Measurements from ENCODE around the gene LSAMP.
"Not testable (repeated sequence)": the region's sequence is repeated elsewhere in the genome, so short reads cannot be mapped to it uniquely, and the experiment has no call there.

LSAMP gene

DNA sequence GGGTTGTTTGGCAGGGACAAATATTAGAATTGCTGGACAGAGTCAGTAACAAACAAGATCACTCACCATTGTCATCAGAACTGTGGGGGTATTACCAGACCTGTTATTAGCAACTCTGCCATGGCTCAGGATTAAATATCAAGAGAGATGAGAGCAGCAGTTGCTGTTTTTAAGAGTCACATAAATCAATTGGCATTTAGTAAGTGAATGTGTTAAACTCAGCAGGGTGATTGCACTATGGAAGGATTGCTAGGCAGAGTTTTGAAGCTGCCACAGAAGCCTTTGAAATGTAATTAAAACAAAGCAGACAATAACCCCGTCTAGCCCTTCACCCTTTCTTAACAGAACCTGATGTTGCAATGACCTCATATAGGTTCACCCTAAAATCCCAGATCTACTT lies 583.2 kb downstream of the LSAMP start:
- no peak for FAIRE-seq

DNA sequence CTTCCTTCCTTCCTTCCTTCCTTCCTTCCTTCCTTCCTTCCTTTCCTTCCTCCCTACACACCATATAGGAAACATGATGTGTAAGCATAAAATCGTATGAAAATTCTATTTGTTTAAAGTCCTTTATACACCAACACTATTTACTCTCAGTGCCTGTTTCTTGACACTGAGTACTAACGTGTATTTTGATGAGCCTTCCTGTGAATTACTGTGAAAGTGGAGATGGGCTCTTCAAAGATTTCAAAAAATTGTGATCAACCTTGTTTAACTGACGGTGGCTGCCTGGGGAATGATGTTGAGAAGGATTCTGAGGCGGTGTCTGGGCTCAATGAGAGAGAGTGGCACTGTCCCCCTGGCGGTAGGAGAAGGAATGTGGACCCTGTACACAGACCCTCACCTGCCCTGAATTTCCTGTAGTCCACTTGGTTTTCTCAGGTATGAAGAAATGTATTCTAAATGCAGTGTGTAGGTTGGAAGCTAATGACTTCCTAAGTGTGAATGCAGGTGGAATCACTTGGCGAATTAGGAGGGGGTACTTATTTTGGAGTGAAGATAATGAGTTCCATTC lies 584.0 kb downstream of the LSAMP start:
- no peak for FAIRE-seq

GRCh38 chr3:115860766-115861165 lies 584.5 kb downstream of the LSAMP start:
- FAIRE-seq, result no peak

DNA sequence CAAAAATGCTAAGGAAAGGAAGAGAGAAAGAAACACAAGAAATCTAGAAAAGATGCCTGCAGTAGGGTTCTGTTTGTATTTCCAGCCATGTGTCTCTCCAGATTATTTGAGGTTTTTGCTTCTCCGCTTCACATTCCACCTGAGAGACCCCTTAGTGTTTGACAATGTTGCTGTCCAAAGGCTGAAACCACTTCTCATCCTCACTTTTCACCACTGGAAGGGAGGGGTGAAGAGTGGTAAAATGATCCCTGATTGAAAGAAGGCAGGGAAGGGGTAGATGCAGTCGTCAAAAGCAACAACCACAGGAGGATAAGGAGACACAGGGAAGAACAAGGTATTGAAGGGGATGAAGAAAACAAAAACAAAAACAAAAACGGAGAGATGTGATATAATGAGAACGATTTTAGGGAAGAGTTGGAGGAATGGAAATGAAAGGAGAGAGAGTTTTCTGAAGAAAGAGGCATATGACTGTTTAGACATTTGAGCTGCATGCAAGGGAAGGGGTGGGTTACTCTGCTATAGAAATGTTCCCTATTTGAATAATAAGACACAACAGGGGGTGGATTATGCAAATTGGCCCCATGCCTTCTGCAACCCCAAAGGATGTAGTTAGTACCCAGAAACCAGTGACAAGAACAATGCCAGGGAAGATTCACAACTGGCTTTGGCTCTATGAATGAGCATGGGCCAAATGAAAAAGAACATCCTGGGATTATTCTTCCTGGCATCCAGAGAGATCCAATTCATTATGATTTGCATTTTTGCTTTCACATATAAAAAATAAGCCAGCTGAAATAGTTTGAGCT lies 586.1 kb downstream of the LSAMP start:
- FAIRE-seq, result no peak

- FAIRE-seq, result no peak
Measured at GRCh38 chr3:115857518-115858136, 587.7 kb downstream of the LSAMP start.

DNA sequence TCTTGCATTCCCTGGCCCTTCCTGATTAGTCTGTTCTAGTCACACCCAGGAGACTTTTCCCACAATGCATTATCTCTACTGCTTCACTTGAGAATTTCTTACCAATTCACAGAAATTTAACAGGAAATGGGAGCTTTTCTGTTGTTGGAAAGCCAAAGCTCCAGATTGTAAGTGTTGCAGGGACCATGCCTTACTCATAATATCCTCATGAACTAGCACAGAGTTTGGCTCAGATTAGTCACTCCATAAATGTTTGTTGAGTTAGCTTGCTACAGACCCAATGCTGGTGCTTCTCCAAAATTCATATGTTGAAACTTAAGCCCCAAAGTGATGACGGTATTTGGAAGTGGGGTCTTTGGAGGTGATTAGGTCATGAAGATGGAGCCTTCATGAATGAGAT lies 589.4 kb downstream of the LSAMP start:
- FAIRE-seq, result no peak

GRCh38 chr3:115853104-115853503 lies 592.2 kb downstream of the LSAMP start:
- no peak for FAIRE-seq

- FAIRE-seq, result no peak
Measured at GRCh38 chr3:115852278-115852677, 593.0 kb downstream of the LSAMP start.

DNA sequence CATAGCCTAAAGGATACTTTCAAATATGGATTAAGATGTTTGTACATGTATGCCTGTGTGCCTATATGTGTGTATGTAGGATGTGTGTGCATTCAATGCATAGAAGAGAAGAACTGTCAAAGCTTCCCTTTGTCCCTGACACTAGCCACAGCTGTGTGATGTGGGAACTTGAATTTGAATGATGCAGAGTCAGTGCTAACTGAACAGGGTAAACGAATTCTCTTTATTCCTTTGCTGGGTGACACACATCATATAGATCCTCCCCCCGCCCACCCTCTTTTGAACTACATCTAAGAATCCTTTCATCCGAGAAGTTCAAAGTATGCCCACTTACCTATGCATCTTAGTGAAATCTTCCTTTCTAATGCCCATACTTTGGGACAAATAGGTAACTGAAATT lies 593.7 kb downstream of the LSAMP start:
- FAIRE-seq, result no peak

DNA sequence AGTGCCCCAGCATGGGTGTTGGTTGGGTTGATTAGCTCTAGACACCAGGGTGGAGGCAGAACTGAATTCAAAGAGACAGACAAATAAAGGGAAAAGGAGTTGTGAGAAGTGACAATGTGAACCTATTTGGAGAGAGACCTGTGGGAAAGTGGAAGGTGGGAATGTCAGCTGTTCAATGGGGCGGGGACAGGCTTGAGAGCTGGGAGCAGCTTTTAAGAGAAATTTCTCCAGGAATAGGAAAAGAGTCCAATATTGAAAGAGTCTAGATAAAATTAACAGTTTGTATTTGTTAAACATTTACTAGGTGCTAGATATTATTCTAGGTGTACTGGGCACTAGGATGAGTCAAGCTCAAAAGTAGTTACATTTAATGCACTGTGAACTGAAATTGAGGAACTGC lies 596.6 kb downstream of the LSAMP start:
- no peak for FAIRE-seq

- FAIRE-seq, result no peak
Measured at GRCh38 chr3:115845986-115846385, 599.3 kb downstream of the LSAMP start.

GRCh38 chr3:115844729-115845128 lies 600.6 kb downstream of the LSAMP start:
- FAIRE-seq, result not testable (repeated sequence)

DNA sequence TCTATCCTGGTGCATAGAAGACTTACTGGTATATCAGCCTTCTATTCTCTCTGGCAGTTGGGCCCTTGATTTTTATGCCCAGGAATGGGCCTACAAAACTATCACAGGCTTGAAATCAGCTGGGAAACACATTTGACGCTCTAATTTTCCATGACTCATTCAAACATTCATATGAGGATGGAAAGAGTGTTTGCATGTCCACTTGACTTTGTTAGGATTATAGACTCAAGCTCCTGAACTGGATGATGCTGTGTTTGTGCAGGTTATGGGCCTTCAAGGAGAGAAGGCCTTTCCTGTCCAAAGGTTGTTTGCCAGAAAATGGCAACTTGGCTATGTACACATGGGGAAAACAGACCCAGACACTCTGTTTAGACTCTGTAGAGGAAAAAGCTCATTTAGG lies 602.1 kb downstream of the LSAMP start:
- FAIRE-seq, result no peak

DNA sequence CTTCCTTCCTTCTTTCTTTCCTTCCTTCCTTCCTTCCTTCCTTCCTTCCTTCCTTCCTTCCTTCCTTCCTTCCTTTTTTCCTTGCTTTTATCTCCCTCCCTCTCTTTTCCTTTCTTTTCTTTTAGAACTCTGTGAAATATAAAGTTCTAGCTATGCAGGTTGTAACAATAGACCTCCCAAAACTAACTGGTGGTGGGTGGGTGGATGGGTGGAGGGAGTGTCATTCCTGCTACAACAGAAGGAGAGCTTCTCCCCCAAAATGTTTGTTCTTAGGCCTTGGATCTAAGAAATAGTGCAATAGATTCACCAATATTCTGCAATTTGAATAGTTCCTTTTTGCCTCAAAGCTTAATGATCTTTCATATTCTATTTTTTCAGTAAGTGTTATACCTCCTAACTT lies 606.0 kb downstream of the LSAMP start:
- FAIRE-seq, result no peak

GRCh38 chr3:115838786-115839185 lies 606.5 kb downstream of the LSAMP start:
- FAIRE-seq, result no peak

DNA sequence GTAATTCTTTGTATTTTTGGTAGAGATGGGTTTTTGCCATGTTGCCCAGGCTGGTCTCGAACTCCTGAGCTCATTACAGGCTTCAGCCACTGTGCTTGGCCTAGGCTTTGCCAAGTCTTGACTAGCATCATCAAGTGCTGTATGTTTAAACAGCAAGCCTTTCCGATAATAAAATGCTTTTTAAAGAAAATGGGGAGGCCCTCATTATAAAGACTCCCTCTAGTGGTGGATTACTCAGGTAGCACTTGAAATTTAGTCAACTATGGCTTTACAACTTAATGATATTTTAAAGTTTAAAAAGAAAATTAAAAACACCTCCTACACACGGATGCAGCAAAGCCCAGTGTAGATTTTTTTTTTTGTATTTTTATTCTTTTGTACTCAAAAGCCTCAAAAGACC lies 608.3 kb downstream of the LSAMP start:
- no peak for FAIRE-seq

DNA sequence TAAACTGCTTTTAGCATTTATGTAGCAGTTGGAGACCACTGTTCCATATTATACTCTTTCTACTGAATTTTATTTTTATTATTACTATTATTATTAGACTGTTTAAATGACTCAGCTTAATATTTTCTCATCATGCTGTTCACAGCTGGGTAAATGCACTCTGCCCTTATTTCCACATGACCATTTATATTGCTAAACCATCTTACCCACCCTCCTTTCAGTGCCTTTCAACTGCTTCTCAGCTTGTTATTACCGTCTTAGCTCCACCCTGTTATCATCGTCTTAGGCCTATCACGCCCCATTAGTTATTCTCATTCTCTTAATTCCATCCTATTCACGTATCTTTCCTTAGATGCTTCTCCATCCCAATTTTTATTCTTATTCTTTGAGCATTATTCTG lies 609.3 kb downstream of the LSAMP start:
- no peak for FAIRE-seq

GRCh38 chr3:115834068-115834467 lies 611.2 kb downstream of the LSAMP start:
- no peak for FAIRE-seq

GRCh38 chr3:115833074-115833473 lies 612.2 kb downstream of the LSAMP start:
- no peak for FAIRE-seq

DNA sequence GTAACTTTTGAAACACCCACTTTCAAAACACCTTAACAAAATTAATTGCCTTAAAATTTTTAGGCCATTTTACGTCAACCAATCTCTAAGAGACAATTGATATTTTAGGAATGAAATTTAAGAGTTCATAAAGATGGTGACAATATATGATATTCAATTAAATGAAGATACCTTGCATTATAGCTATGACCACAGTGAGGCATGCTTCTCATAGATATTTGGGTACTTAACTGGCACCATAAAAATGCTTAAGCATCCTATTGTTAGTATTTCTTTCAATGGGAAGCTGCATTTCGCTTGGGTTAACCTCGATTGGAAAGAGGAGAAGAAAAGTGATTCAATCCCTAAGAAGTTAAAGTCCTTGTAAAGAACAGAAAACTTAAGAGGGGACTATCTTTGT lies 613.0 kb downstream of the LSAMP start:
- FAIRE-seq, result no peak

DNA sequence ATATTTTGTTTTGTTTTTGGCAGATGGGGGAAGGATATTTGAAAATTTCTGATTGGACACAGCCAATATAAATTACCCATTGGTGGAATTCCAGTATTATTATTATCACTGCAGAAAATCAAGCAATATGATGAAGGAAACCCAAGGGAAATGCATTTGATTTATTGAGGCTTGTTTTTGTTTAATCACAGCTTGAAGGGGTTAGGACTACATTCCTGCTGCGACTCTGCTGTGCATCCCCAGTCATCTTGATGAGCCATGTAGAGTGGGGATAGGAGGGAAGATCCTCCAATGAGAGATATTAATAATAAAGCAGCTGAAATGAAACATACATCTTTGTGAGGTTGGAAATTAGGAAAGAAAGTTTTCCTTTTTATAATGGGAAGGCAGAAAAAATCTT lies 613.4 kb downstream of the LSAMP start:
- FAIRE-seq, result no peak

DNA sequence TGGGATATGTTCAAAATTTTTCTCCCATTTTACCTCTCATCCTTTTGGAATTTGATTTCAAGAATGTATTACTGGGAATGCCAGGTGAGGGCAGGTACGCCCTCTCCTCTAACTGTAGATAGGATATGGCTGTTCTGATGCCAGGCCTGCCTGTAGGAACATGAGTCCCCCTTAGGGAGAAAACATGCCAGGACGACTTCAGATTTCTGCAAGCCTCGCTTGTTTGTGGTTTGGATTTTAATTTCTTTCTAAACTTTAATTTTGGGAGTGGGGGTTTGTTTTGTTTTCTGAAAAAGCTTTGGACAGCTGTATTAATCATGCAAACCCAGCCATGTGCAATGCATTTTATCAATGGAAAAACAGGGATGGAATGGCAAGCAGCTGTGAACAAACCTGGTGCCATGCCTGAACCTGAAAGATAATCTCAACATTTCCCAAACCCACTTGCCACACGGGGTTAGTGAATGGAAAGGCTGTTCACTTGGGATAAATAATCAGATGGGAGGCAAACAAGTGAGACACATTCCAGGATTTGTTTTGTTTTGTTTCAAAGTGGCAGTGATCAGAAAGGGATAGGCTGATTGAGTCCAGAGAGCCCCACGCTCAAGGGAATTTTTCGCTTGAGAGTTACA lies 614.4 kb downstream of the LSAMP start:
- FAIRE-seq, result no peak

- no peak for FAIRE-seq
Measured at GRCh38 chr3:115828401-115828800, 616.9 kb downstream of the LSAMP start.

- FAIRE-seq, result no peak
Measured at GRCh38 chr3:115827495-115827894, 617.8 kb downstream of the LSAMP start.
